B cell (primary cell): ENCODE results near the gene TMPRSS13. TPM values are rescaled to one million over a fixed set of nuclear protein-coding genes. Genes with fewer than 3 reads are reported as not detected.

ENCODE experiments used
- ATAC-seq: fragments of 200-7000 bp; cut with Tn5 transposase; one replicate; pipeline ENCODE4 v1.10.0; 2021; ENCODE audit warnings: low read depth, mild to moderate bottlenecking, moderate number of reproducible peaks, moderate library complexity
- CTCF ChIA-PET: fragments of 350-600 bp; sonication (Branson Sonifier 250); formaldehyde crosslinking; loops from one replicate; lab custom pipeline; 2021; ENCODE audit warnings: antibody characterized with exemption, inconsistent platforms; lab: Charles Lee
- POLR2A ChIA-PET: fragments of 350-600 bp; sonication (Branson Sonifier 250); formaldehyde crosslinking; loops from one replicate; lab custom pipeline; 2021; ENCODE audit warnings: antibody characterized with exemption; lab: Charles Lee
- DNase-seq: peaks from one replicate; pipeline ENCODE4 v3.0.0; 2013
- H2AFZ ChIP-seq: 2 replicates; pipeline ENCODE4 v1.6.1; 2012; ENCODE audit warnings: mild to moderate bottlenecking, low read depth, low read length; ENCODE audit not compliant: insufficient read depth, poor library complexity, severe bottlenecking
- H3K27ac ChIP-seq, 2 donors: 1 replicate in 1 of 2; 2 replicates in 1 of 2; pipeline ENCODE4 v1.5.1; 2012 to 2013; ENCODE audit warnings: low read length in 2 of 2, mild to moderate bottlenecking in 2 of 2, moderate library complexity in 1 of 2
- H3K27me3 ChIP-seq, 4 experiments: fragments of 200-600 bp in 1 of 4; sonication (generic) in 1 of 4; replicated peaks in 1 of 4; 1 replicate in 2 of 4; 2 replicates in 2 of 4; pipeline versions ENCODE4 v1.6.1 to v1.7.0; 2013 to 2016; ENCODE audit warnings: low read length in 3 of 4, mild to moderate bottlenecking in 2 of 4, mixed read lengths in 1 of 4, moderate library complexity in 1 of 4; ENCODE audit not compliant: insufficient read depth in 4 of 4, control insufficient read depth in 3 of 4; ENCODE audit errors: control extremely low read depth in 1 of 4
- H3K36me3 ChIP-seq, 2 experiments: replicated peaks in 1 of 2; 1 replicate in 1 of 2; 2 replicates in 1 of 2; pipeline versions ENCODE4 v1.6.1 to v1.7.1; 2013; ENCODE audit warnings: low read length in 1 of 2; ENCODE audit not compliant: insufficient read depth in 2 of 2, control insufficient read depth in 1 of 2; ENCODE audit errors: control extremely low read depth in 1 of 2, extremely low read depth in 1 of 2
- H3K4me1 ChIP-seq, 2 donors: fragments of 200-600 bp in 1 of 2; sonication (generic) in 1 of 2; 1 replicate in 1 of 2; 2 replicates in 1 of 2; pipeline versions ENCODE4 v1.5.1 to v1.6.1; 2013 to 2017; ENCODE audit warnings: low read length in 2 of 2; ENCODE audit not compliant: control insufficient read depth in 2 of 2, insufficient read depth in 2 of 2
- H3K4me2 ChIP-seq: replicated peaks from 2 replicates; pipeline ENCODE3; 2012; ENCODE audit warnings: mild to moderate bottlenecking, low read depth, low read length; ENCODE audit not compliant: poor library complexity, severe bottlenecking
- H3K4me3 ChIP-seq, 5 experiments: fragments of 200-600 bp in 1 of 5; sonication (generic) in 1 of 5; 1 replicate in 3 of 5; 2 replicates in 2 of 5; pipeline versions ENCODE4 v1.5.1 to v1.7.0; 2011 to 2016; ENCODE audit warnings: low read length in 4 of 5, mild to moderate bottlenecking in 4 of 5, low read depth in 2 of 5, control low read depth in 1 of 5, moderate library complexity in 1 of 5; ENCODE audit not compliant: insufficient read depth in 1 of 5; ENCODE audit errors: control extremely low read depth in 1 of 5, extremely low read depth in 1 of 5
- H3K79me2 ChIP-seq: fragments of 200-600 bp; sonication (generic); one replicate; pipeline ENCODE4 v1.6.0; 2016; ENCODE audit warnings: low read length; ENCODE audit not compliant: control insufficient read depth, insufficient read depth
- H3K9ac ChIP-seq: fragments of 200-600 bp; sonication (generic); 2 replicates; pipeline ENCODE4 v1.6.1; 2017; ENCODE audit warnings: mild to moderate bottlenecking, low read length, moderate library complexity
- H3K9me3 ChIP-seq, 3 donors: one replicate each; pipeline versions ENCODE4 v1.6.1 to v1.7.1; 2013; ENCODE audit warnings: low read length in 2 of 3; ENCODE audit not compliant: control insufficient read depth in 2 of 3, insufficient read depth in 1 of 3; ENCODE audit errors: control extremely low read depth in 1 of 3
- H4K20me1 ChIP-seq: 2 replicates; pipeline ENCODE4 v1.6.0; 2012; ENCODE audit warnings: mild to moderate bottlenecking, low read length; ENCODE audit not compliant: insufficient read depth, control insufficient read depth, poor library complexity, severe bottlenecking
- H3K27ac Mint-ChIP-seq: one replicate; pipeline ENCODE4 v1.8.0; 2021; ENCODE audit warnings: mixed read lengths
- H3K27me3 Mint-ChIP-seq: one replicate; pipeline ENCODE4 v1.8.0; 2021; ENCODE audit warnings: mixed read lengths
- H3K4me1 Mint-ChIP-seq: one replicate; pipeline ENCODE4 v1.8.0; 2021; ENCODE audit warnings: mixed read lengths
- H3K4me3 Mint-ChIP-seq: one replicate; pipeline ENCODE4 v1.8.0; 2021; ENCODE audit warnings: mixed read lengths
- H3K9me3 Mint-ChIP-seq: one replicate; pipeline ENCODE4 v1.8.0; 2022; ENCODE audit warnings: mixed read lengths; ENCODE audit not compliant: insufficient read depth
- EZH2 ChIP-seq: IDR thresholded peaks from 2 replicates; pipeline ENCODE4 v1.6.1; 2012; ENCODE audit warnings: borderline replicate concordance, low read depth, mild to moderate bottlenecking, moderate library complexity, low read length; ENCODE audit not compliant: insufficient read depth, poor library complexity, severe bottlenecking
- WGBS: methylation state at CpG from one replicate; pipeline ENCODE4 v1.1.5; 2013; ENCODE audit warnings: missing lambda C conversion rate; ENCODE audit not compliant: insufficient coverage; 5-methylcytosine and 5-hydroxymethylcytosine counted together
- intact Hi-C: fragments of 100-400 bp; cut with micrococcal nuclease; formaldehyde crosslinking; loops from one replicate; pipeline ENCODE4 v1.10.0; 2022
- polyA plus RNA-seq: library from polyadenylated mRNA; depleted of rRNA; stranded (reverse); fragments of >200 nt; gene quantifications from 2 replicates; pipeline ENCODE4 v1.2.3, GENCODE V29; 2012
- total RNA-seq, 2 donors: library from RNA; stranded (reverse); fragments of 120-200 nt in 1 of 2; gene quantifications; 1 replicate in 1 of 2; 2 replicates in 1 of 2; pipeline versions ENCODE4 v1.2.3 to v1.2.4, GENCODE V29; 2013 to 2022
- TF ChIP-seq, protein P1 (sequence below): fragments of 200-600 bp; IDR thresholded peaks from one replicate; pipeline ENCODE4 v1.8.0; 2022; ENCODE audit warnings: antibody characterized with exemption, mild to moderate bottlenecking

Gene TMPRSS13
- total and polyA plus RNA-seq, 2 donors (not counting 1 experiment from before 2014, with no cell fraction given): 2.4 to 8.0 TPM

DNA sequence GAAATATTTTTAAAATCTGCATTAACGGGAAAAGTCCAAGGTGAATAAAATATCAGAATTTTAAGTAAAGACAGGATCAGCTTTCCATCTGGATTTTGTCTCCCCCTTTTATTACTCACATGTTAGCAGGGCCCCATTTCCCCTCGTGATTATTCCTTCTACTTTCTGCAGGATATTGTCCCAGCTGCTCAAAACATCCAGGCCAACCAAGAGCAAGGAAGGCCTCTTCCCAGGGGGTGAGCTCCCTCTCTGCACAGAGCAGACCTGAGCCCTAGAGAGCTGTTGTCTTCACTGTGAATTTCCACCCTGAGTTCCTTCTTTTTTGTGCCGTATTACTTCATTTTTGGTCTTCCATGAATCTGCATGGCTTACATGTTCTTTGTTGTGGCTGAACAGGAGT, 3.7 kb upstream of the TMPRSS13 start:
- Histone ChIP-seq H3K9ac (no peak overlapping the region), H3K27ac (no peak overlapping the region), H3K9me3 (no peaks in the 10 kb centered on the region), H3K79me2 (no peaks in the 10 kb centered on the region), H2AFZ (no peak overlapping the region), H3K4me1 (peaks cover 11 to 20% of the 10 kb centered on the region in 2 donors), H3K4me3 (no peak overlapping the region), H3K27me3 (no peaks in the 10 kb centered on the region), H4K20me1 (no peaks in the 10 kb centered on the region), H3K4me2 (no peak overlapping the region), H3K36me3 (no peaks in the 10 kb centered on the region)
- Mint-ChIP-seq H3K27ac (no peak overlapping the region), H3K4me1 (peaks cover 16% of the 10 kb centered on the region), H3K4me3 (no peak overlapping the region), H3K27me3 (peaks cover 2% of the 10 kb centered on the region), H3K9me3 (no peaks in the 10 kb centered on the region)
- POLR2A ChIA-PET: no interaction called here
- intact Hi-C loops: no loop called here
- 80% methylated on average over 1 of the region's 3 CpGs for WGBS
- CTCF ChIA-PET: interaction anchor here (2.7 to 6.0 kb wide), 2 partner anchors 13 to 120 kb away, joined by 14 to 45 read pairs; no protein-coding TSS in a partner anchor
- TF ChIP-seq, protein P1, sequence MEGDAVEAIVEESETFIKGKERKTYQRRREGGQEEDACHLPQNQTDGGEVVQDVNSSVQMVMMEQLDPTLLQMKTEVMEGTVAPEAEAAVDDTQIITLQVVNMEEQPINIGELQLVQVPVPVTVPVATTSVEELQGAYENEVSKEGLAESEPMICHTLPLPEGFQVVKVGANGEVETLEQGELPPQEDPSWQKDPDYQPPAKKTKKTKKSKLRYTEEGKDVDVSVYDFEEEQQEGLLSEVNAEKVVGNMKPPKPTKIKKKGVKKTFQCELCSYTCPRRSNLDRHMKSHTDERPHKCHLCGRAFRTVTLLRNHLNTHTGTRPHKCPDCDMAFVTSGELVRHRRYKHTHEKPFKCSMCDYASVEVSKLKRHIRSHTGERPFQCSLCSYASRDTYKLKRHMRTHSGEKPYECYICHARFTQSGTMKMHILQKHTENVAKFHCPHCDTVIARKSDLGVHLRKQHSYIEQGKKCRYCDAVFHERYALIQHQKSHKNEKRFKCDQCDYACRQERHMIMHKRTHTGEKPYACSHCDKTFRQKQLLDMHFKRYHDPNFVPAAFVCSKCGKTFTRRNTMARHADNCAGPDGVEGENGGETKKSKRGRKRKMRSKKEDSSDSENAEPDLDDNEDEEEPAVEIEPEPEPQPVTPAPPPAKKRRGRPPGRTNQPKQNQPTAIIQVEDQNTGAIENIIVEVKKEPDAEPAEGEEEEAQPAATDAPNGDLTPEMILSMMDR: no peak
- TF ChIP-seq EZH2: no peak
- ATAC-seq (no peak), DNase-seq (no peak)

DNA sequence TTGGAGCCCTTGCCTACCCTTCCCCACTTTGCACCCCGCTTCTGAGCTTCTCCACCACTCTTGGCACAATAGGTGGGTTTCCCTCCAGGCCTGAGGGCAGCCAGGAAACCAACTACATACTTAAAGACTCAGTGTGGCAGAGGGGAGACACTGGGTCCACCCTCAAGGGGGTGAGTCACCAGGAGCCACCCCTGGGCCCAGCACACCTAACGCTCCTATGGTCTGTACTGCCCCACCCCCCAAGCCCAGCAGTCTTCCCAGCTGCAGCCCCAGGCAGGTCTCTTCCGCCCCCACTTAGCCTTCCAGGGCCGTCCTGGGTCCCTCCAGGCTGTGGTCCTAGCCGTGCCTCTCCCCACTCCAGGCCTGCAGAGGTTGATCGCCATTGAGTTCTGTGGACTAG, 3.2 kb upstream of the TMPRSS13 start:
- no peak overlapping the region for H3K9ac ChIP-seq
- H2AFZ ChIP-seq: no peak overlapping the region
- H3K27me3 Mint-ChIP-seq: peaks cover 5% of the 10 kb centered on the region
- H3K27ac Mint-ChIP-seq: no peak overlapping the region
- no peak for DNase-seq
- H3K79me2 ChIP-seq: no peaks in the 10 kb centered on the region
- no peak for ATAC-seq
- no peaks in the 10 kb centered on the region for H4K20me1 ChIP-seq
- no peak overlapping the region for H3K27ac ChIP-seq
- H3K4me1 ChIP-seq: peaks cover 11 to 20% of the 10 kb centered on the region in 2 donors
- intact Hi-C loops: no loop called here
- TF ChIP-seq EZH2: no peak
- TF ChIP-seq, protein P1: no peak
- H3K9me3 ChIP-seq: no peaks in the 10 kb centered on the region
- no peak overlapping the region for H3K4me3 Mint-ChIP-seq
- CTCF ChIA-PET: interaction anchor here (1.7 to 2.7 kb wide), 2 partner anchors 14 to 121 kb away, joined by 4 to 14 read pairs; no protein-coding TSS in a partner anchor
- H3K36me3 ChIP-seq: no peaks in the 10 kb centered on the region
- WGBS: 100% methylated on average over 5 of the region's 6 CpGs
- POLR2A ChIA-PET: no interaction called here
- H3K27me3 ChIP-seq: no peaks in the 10 kb centered on the region
- no peaks in the 10 kb centered on the region for H3K9me3 Mint-ChIP-seq
- H3K4me1 Mint-ChIP-seq: peaks cover 16% of the 10 kb centered on the region
- H3K4me2 ChIP-seq: no peak overlapping the region
- no peak overlapping the region for H3K4me3 ChIP-seq
